ENCODE data around the gene SPECC1.
"Not testable (repeated sequence)": the region's sequence is repeated elsewhere in the genome, so short reads cannot be mapped to it uniquely, and the experiment has no call there.

DNA sequence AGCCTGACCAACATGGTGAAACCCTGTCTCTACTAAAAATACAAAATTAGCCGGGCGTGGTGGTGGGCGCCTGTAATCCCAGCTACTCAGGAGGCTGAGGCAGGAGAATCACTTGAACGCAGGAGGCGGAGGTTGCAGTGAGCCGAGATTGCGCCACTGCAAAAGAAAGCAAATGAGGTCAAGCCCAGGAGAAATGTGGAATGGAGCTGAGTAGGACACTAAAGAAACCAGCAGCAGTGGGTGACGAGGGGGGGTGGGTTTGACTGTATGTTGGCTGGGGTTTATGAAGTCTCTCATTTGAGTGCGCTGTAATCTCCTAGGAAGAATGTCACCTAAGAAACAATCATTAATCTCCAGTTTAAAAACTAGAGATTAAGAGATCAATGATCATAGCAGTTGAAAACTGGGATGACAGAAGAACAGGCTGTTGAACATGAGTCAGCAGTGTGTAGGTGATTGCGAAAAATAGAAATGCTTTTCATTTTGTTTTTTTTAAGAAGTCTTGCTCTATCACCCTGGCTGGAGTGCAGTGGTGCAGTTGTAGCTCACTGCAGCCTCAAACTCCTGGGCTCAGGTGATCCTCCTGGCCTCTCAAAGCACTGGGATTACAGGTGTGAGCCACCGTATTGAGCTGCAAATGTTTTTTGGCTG lies 218.7 kb downstream of the SPECC1 start:
- TF ChIP-seq, protein P1, sequence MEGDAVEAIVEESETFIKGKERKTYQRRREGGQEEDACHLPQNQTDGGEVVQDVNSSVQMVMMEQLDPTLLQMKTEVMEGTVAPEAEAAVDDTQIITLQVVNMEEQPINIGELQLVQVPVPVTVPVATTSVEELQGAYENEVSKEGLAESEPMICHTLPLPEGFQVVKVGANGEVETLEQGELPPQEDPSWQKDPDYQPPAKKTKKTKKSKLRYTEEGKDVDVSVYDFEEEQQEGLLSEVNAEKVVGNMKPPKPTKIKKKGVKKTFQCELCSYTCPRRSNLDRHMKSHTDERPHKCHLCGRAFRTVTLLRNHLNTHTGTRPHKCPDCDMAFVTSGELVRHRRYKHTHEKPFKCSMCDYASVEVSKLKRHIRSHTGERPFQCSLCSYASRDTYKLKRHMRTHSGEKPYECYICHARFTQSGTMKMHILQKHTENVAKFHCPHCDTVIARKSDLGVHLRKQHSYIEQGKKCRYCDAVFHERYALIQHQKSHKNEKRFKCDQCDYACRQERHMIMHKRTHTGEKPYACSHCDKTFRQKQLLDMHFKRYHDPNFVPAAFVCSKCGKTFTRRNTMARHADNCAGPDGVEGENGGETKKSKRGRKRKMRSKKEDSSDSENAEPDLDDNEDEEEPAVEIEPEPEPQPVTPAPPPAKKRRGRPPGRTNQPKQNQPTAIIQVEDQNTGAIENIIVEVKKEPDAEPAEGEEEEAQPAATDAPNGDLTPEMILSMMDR (conservative IDR thresholded peaks at IDR 0.05; ENCODE audit: low read depth, low read length) = not testable (repeated sequence)
- TF ChIP-seq EZH2 (IDR thresholded peaks at IDR 0.05; ENCODE audit: low read length, unreplicated experiment); EZH2phosphoT487 (IDR thresholded peaks at IDR 0.05; ENCODE audit: borderline replicate concordance, low read length): not testable (repeated sequence)

Data from PC-3 (cell line).